ENCODE measurements around the gene SLC14A1. TPM values are rescaled to one million over a fixed set of nuclear protein-coding genes. Genes with fewer than 3 reads are reported as not detected.

The SLC14A1 gene
- 0.21 TPM in 1 of 2 replicates, not detected in the other for total RNA-seq (2014; rRNA removed; shearing (Covaris generic))
- polyA plus RNA-seq (2016; fragmentation: Nextera tagmentation; extraction: Ambion mirVana), result 0.53 TPM in 1 of 2 replicates, not detected in the other
- long read RNA-seq, result 0 reads

- peaks cover 7% of the 10 kb centered on the region for H3K27me3 Mint-ChIP-seq (ENCODE audit: insufficient read depth, low read depth, poor library complexity)
- Histone ChIP-seq H3F3A (replicated peaks; ENCODE audit: low read depth) (no peaks in the 10 kb centered on the region), H3K4me3 (no peak within 1 kb of the TSS), H4K20me1 (replicated peaks; ENCODE audit: insufficient read depth) (no peaks in the 10 kb centered on the region), H3K4me1 (ENCODE audit: insufficient read depth) (no peaks in the 10 kb centered on the region), H3K27ac (ENCODE audit: low read depth) (no peak within 1 kb of the TSS), H3K9me2 (ENCODE audit: insufficient read depth) (peaks cover 4% of the 10 kb centered on the region; the same call in 1 of the 2 replicates), H3K36me3 (ENCODE audit: insufficient read depth) (no peaks in the 10 kb centered on the region), H3K79me2 (replicated peaks; ENCODE audit: insufficient read depth) (no peaks in the 10 kb centered on the region), H3K27me3 (ENCODE audit: insufficient read depth) (no peaks in the 10 kb centered on the region), H3K4me2 (no peak within 1 kb of the TSS), H2AFZ (peak within 1 kb of the TSS; percentile 32; the same call in 1 of the 2 replicates)
- H3K36me3 Mint-ChIP-seq (ENCODE audit: low read depth), result no peaks in the 10 kb centered on the region
- peaks cover 21% of the 10 kb centered on the region; the same call in 2 of the 3 replicates for H3K4me1 Mint-ChIP-seq
- H3K4me3 Mint-ChIP-seq, result no peak within 1 kb of the TSS
- H3K9me3 Mint-ChIP-seq, result no peaks in the 10 kb centered on the region
- no peak for ATAC-seq
- peak within 1 kb of the TSS; percentile 6; the same call in 1 of the 2 replicates for H3K27ac Mint-ChIP-seq
- DNase-seq (ENCODE audit: low spot score), result no peak
- TF ChIP-seq, protein P1, sequence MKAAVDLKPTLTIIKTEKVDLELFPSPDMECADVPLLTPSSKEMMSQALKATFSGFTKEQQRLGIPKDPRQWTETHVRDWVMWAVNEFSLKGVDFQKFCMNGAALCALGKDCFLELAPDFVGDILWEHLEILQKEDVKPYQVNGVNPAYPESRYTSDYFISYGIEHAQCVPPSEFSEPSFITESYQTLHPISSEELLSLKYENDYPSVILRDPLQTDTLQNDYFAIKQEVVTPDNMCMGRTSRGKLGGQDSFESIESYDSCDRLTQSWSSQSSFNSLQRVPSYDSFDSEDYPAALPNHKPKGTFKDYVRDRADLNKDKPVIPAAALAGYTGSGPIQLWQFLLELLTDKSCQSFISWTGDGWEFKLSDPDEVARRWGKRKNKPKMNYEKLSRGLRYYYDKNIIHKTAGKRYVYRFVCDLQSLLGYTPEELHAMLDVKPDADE (IDR thresholded peaks at IDR 0.05), result no peak
- TF ChIP-seq ZNF331 (CRISPR knock-in tag; IDR thresholded peaks at IDR 0.05; ENCODE audit: low read depth), result no peak
- no peak for TF ChIP-seq JUNB (IDR thresholded peaks at IDR 0.05; ENCODE audit: unreplicated experiment)
- no peak for TF ChIP-seq ZNF462 (CRISPR knock-in tag; IDR thresholded peaks at IDR 0.05)
- no peak for TF ChIP-seq NANOG (IDR thresholded peaks at IDR 0.05; ENCODE audit: borderline replicate concordance)
- TF ChIP-seq REST (IDR thresholded peaks at IDR 0.05; ENCODE audit: unreplicated experiment), result no peak
- TF ChIP-seq ZNF114 (CRISPR knock-in tag; IDR thresholded peaks at IDR 0.05), result no peak
- no peak for TF ChIP-seq CREB1 (CRISPR knock-in tag; IDR thresholded peaks at IDR 0.05; ENCODE audit: low read depth)
- TF ChIP-seq EZH2phosphoT487 (IDR thresholded peaks at IDR 0.05; ENCODE audit: unreplicated experiment), result no peak
- TF ChIP-seq STAT1 (IDR thresholded peaks at IDR 0.05; ENCODE audit: unreplicated experiment), result no peak
- no peak for TF ChIP-seq POLR2AphosphoS5 (IDR thresholded peaks at IDR 0.05; ENCODE audit: low read depth)
- TF ChIP-seq, protein P2, sequence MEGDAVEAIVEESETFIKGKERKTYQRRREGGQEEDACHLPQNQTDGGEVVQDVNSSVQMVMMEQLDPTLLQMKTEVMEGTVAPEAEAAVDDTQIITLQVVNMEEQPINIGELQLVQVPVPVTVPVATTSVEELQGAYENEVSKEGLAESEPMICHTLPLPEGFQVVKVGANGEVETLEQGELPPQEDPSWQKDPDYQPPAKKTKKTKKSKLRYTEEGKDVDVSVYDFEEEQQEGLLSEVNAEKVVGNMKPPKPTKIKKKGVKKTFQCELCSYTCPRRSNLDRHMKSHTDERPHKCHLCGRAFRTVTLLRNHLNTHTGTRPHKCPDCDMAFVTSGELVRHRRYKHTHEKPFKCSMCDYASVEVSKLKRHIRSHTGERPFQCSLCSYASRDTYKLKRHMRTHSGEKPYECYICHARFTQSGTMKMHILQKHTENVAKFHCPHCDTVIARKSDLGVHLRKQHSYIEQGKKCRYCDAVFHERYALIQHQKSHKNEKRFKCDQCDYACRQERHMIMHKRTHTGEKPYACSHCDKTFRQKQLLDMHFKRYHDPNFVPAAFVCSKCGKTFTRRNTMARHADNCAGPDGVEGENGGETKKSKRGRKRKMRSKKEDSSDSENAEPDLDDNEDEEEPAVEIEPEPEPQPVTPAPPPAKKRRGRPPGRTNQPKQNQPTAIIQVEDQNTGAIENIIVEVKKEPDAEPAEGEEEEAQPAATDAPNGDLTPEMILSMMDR (conservative IDR thresholded peaks at IDR 0.05; ENCODE audit: low read depth in 2 of 2), result no peak
- TF ChIP-seq EZH2 (IDR thresholded peaks at IDR 0.05; ENCODE audit: low read depth, unreplicated experiment), result no peak
These were observed at the start of gene SLC14A1 for GRCh38 chr18:45723567-45724355. Gene SLC14A1 (plus strand): TSS chr18:45724181. CDS start chr18:45730321, 6,140 bp downstream.

Data from GM23338 (cell line).